ENCODE results near the gene NKX1-1.

DNA sequence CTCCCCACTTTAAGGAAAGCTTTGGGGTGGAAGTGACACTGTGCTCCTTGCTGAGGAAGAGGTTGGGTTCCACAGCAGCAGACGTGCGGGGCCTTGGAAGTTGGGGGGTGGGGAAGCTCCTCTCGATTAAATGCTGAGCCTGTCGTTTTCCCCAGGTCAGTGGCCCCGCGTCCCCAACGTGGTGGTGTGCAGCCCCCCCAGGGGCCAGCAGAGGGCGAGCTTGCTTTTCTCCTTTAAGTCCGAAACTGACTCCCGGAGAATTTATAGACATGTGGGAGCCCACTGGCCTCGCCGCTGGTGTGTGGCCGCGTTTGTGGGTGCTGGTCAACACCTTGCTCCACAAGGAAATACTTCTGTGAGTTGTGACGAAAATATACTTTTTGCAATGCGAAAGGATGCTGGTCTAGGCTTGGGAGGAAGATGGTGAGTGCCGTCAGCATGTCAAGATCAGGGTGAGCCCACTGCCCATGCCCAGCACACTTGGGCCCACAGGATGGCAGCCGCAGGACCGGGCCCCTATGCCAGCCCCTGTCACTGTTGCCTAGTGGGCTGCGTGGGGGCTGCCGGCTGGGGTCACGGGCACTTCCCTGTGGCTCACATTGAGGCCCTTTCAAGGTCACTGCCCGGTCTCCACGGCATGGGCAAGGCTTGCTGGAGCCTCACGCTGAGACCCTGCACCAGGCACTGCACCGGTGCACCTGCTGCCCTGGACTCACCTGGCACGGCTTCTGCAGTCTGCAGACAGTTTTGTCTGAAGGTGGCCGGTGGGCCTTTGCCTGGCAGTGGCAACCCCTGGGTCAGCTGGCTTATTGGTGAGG, 49.9 kb downstream of the NKX1-1 start:
- no peak for TF ChIP-seq SUZ12 (IDR thresholded peaks at IDR 0.05; ENCODE audit: extremely low read depth, insufficient read depth, insufficient read length)
- TF ChIP-seq ZNF274 (IDR thresholded peaks at IDR 0.05; ENCODE audit: low read depth, low read length): no peak
